PFSK-1 (cell line): Measurements from ENCODE around the gene TCERG1.

Experiments used
- FOXP2 ChIP-seq: optimal IDR thresholded peaks from 2 replicates; pipeline ENCODE3; 2011; ENCODE audit warnings: borderline replicate concordance, control low read depth, inconsistent platforms; ENCODE audit not compliant: insufficient read depth; ENCODE audit errors: extremely low read length, extremely low read depth
- POLR2AphosphoS5 ChIP-seq: IDR thresholded peaks from 2 replicates; pipeline ENCODE4 v1.6.1; 2012; ENCODE audit warnings: low read depth, mild to moderate bottlenecking, control low read depth, low read length, moderate library complexity
- REST ChIP-seq, 2 experiments: IDR thresholded peaks; 2 replicates each; pipeline versions ENCODE4 v1.6.1 to v1.8.0; 2011 to 2012; ENCODE audit warnings: low read depth in 2 of 2, low read length in 2 of 2, control low read depth in 1 of 2, inconsistent platforms in 1 of 2, mild to moderate bottlenecking in 1 of 2, moderate library complexity in 1 of 2; ENCODE audit not compliant: insufficient read depth in 1 of 2
- SIN3A ChIP-seq: IDR thresholded peaks from 2 replicates; pipeline ENCODE4 v1.6.1; 2012; ENCODE audit warnings: mild to moderate bottlenecking, low read length, moderate library complexity, borderline replicate concordance; ENCODE audit not compliant: insufficient read depth
- TAF1 ChIP-seq: IDR thresholded peaks from 2 replicates; pipeline ENCODE4 v1.6.1; 2012; ENCODE audit warnings: low read length, control low read depth, borderline replicate concordance; ENCODE audit not compliant: insufficient read depth

DNA sequence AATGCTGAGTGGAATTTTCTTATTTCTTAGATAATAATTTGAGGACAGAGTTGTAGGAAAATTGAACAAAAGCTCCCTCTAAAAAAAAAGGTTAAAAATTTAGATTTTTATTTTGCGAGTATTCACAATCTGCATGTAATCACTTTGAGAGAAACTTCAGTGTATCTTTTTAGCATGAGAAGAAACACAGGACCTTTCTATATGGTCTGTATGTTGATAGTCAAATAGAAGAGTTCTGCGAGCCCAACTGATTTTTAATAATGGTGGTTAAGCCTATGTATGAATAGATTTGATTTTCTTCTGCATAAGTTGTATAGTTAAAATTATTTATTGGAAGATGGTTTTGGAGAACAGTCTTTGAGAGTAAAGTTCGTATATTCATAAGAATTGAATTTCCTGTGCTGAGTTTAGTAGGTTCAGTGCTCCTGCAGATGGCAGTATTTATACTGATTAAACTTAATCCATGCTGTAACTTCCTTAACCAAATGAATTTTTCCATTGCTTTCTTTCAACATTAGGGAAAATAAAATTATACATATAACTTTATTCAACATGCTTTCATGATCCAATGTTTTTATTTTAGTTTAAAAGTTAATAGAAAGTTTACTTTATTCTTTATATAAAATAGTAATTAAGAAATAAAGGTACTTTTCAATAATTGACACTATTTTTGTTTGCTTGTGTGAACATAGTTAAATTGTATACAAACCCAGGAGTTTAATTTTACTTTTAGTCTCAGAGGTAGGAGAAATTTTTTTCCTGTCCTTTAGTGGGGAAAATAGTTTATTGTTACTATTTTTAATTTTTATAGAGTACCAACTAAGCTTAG, 19.6 kb downstream of the TCERG1 start:
- no peak for TF ChIP-seq POLR2AphosphoS5
- no peak for TF ChIP-seq REST (IDR thresholded peaks at IDR 0.05; ENCODE audit: insufficient read depth in 1 of 2, low read depth in 2 of 2, low read length in 2 of 2)
- no peak for TF ChIP-seq SIN3A
- no peak for TF ChIP-seq TAF1
- no peak for TF ChIP-seq FOXP2
